A673 (cell line): ENCODE measurements around the gene SPOCD1.

Experiments used
- CTCF ChIP-seq: fragments of 300-800, 200-600 bp; sonication (generic); conservative IDR thresholded peaks from 2 replicates; pipeline ENCODE4 v1.5.1; 2017; ENCODE audit warnings: low read depth, mild to moderate bottlenecking, antibody characterized with exemption, low read length, moderate library complexity, mixed read lengths
- EZH2 ChIP-seq: fragments of 200-600 bp; sonication (generic); IDR thresholded peaks from 2 replicates; pipeline ENCODE4 v1.6.1; 2017; ENCODE audit warnings: borderline replicate concordance, low read depth, mild to moderate bottlenecking, mixed read lengths, antibody characterized with exemption, low read length; ENCODE audit not compliant: poor library complexity, severe bottlenecking

- no peak for TF ChIP-seq CTCF
- TF ChIP-seq EZH2, result no peak
These were observed 21.8 kb upstream of the SPOCD1 start for GRCh38 chr1:31837451-31838158.
